ENCODE data around the gene CCDC137. TPM values are rescaled to one million over a fixed set of nuclear protein-coding genes. Genes with fewer than 3 reads are reported as not detected.

CCDC137 gene
- total RNA-seq, 2 donors from 2014 or later: 35.8 to 44.2 TPM

GRCh38 chr17:81664051-81664470 lies 2.5 kb upstream of the CCDC137 start:
- Histone ChIP-seq H3K36me3 (ENCODE audit: control insufficient read depth, insufficient read depth, low read length) (peaks cover 20% of the 10 kb centered on the region), H3K4me1 (ENCODE audit: control insufficient read depth, insufficient read depth, low read length) (peaks cover 15% of the 10 kb centered on the region), H3K27me3 (ENCODE audit: control insufficient read depth, insufficient read depth, low read length, poor library complexity, severe bottlenecking) (no peaks in the 10 kb centered on the region), H3K4me3 (ENCODE audit: low read length) (no peak overlapping the region), H3K9ac (ENCODE audit: extremely low read depth, low read length, poor library complexity, severe bottlenecking) (no peak overlapping the region), H3K9me3 (ENCODE audit: control insufficient read depth, low read length) (no peaks in the 10 kb centered on the region), H3K27ac (ENCODE audit: low read depth, low read length) (no peak overlapping the region)
- no peak overlapping the region for H3K27ac Mint-ChIP-seq
- peaks cover 13% of the 10 kb centered on the region for H3K4me1 Mint-ChIP-seq
- no peak for TF ChIP-seq CTCF (conservative IDR thresholded peaks at IDR 0.05)
- H3K4me3 Mint-ChIP-seq: no peak overlapping the region
- H3K9me3 Mint-ChIP-seq: no peaks in the 10 kb centered on the region
- WGBS, 2 experiments (ENCODE audit: insufficient coverage in 1 of 2, insufficient read length in 1 of 2): 89 to 96% methylated on average over 3 to 7 of the region's 7 CpGs
- no peaks in the 10 kb centered on the region for H3K27me3 Mint-ChIP-seq (ENCODE audit: insufficient read depth)
- DNase-seq: no peak
- peaks cover 22% of the 10 kb centered on the region for H3K36me3 Mint-ChIP-seq (ENCODE audit: low read depth)

GRCh38 chr17:81665205-81666091 lies 1.1 kb upstream of the CCDC137 start:
- peaks cover 13% of the 10 kb centered on the region for H3K4me1 Mint-ChIP-seq

GRCh38 chr17:81666092-81666341 lies 520 bp upstream of the CCDC137 start:
- Mint-ChIP-seq H3K9me3 (no peaks in the 10 kb centered on the region), H3K4me1 (peaks cover 13% of the 10 kb centered on the region), H3K27ac (peak overlapping the region; percentile 68), H3K27me3 (ENCODE audit: insufficient read depth) (no peaks in the 10 kb centered on the region), H3K36me3 (ENCODE audit: low read depth) (peaks cover 41% of the 10 kb centered on the region), H3K4me3 (peak overlapping the region; percentile 72)
- H3K9me3 ChIP-seq (ENCODE audit: control insufficient read depth, low read length): no peaks in the 10 kb centered on the region
- peak overlapping the region; percentile 70 for H3K9ac ChIP-seq (ENCODE audit: extremely low read depth, low read length, poor library complexity, severe bottlenecking)
- peaks cover 15% of the 10 kb centered on the region for H3K4me1 ChIP-seq (ENCODE audit: control insufficient read depth, insufficient read depth, low read length)
- peaks cover 38% of the 10 kb centered on the region for H3K36me3 ChIP-seq (ENCODE audit: control insufficient read depth, insufficient read depth, low read length)
- 1 to 7% methylated on average over 3 to 16 of the region's 16 CpGs for WGBS, 2 experiments (ENCODE audit: insufficient coverage in 1 of 2, insufficient read length in 1 of 2)
- no peak for TF ChIP-seq CTCF (conservative IDR thresholded peaks at IDR 0.05)
- peak overlapping the region; percentile 96 for H3K4me3 ChIP-seq (ENCODE audit: low read length)
- DNase-seq: no peak
- peak overlapping the region; percentile 30 for H3K27ac ChIP-seq (ENCODE audit: low read depth, low read length)
- no peaks in the 10 kb centered on the region for H3K27me3 ChIP-seq (ENCODE audit: control insufficient read depth, insufficient read depth, low read length, poor library complexity, severe bottlenecking)

More at GRCh38 chr17:81665205-81666091, 1.1 kb upstream of the CCDC137 start:
- H3K36me3 ChIP-seq (ENCODE audit: control insufficient read depth, insufficient read depth, low read length): peaks cover 34% of the 10 kb centered on the region
- peak overlapping the region; percentile 72 for H3K4me3 Mint-ChIP-seq
- no peaks in the 10 kb centered on the region for H3K9me3 Mint-ChIP-seq
- TF ChIP-seq CTCF (conservative IDR thresholded peaks at IDR 0.05): no peak
- H3K27ac ChIP-seq (ENCODE audit: low read depth, low read length): peak overlapping the region; percentile 30
- no peaks in the 10 kb centered on the region for H3K27me3 ChIP-seq (ENCODE audit: control insufficient read depth, insufficient read depth, low read length, poor library complexity, severe bottlenecking)
- peak overlapping the region; percentile 68 for H3K27ac Mint-ChIP-seq
- WGBS, 2 experiments (ENCODE audit: insufficient coverage in 1 of 2, insufficient read length in 1 of 2): 79 to 86% methylated on average over 25 to 30 of the region's 30 CpGs
- H3K4me3 ChIP-seq (ENCODE audit: low read length): peak overlapping the region; percentile 96
- peak overlapping the region; percentile 70 for H3K9ac ChIP-seq (ENCODE audit: extremely low read depth, low read length, poor library complexity, severe bottlenecking)
- H3K27me3 Mint-ChIP-seq (ENCODE audit: insufficient read depth): no peaks in the 10 kb centered on the region
- peak; percentile 70 for DNase-seq
- no peaks in the 10 kb centered on the region for H3K9me3 ChIP-seq (ENCODE audit: control insufficient read depth, low read length)
- peaks cover 15% of the 10 kb centered on the region for H3K4me1 ChIP-seq (ENCODE audit: control insufficient read depth, insufficient read depth, low read length)
- peaks cover 36% of the 10 kb centered on the region for H3K36me3 Mint-ChIP-seq (ENCODE audit: low read depth)

All from endodermal cell (in vitro differentiated cells).